ENCODE measurements around the gene CXCL12. TPM values are rescaled to one million over a fixed set of nuclear protein-coding genes. Genes with fewer than 3 reads are reported as not detected.

The CXCL12 gene
- total RNA-seq, 1 donor from 2014 or later: 83.5 TPM

GRCh38 chr10:44402465-44403195 is 17.7 kb upstream of the CXCL12 start:
- peaks cover 0 to 4% (median 4%) of the 10 kb centered on the region in 3 donors for H3K27me3 ChIP-seq (ENCODE audit: control insufficient read depth in 3 of 3, insufficient read depth in 3 of 3, low read length in 3 of 3)
- H3K4me1 ChIP-seq (ENCODE audit: control insufficient read depth in 3 of 3, insufficient read depth in 3 of 3, low read length in 3 of 3): no peaks in the 10 kb centered on the region
- no peak overlapping the region for H3K27ac ChIP-seq (ENCODE audit: low read depth, low read length)
- no peaks in the 10 kb centered on the region for H3K9me3 ChIP-seq (ENCODE audit: control insufficient read depth in 3 of 3, low read length in 3 of 3)
- no peak overlapping the region for H3K9ac ChIP-seq (ENCODE audit: low read depth in 1 of 3, low read length in 3 of 3)
- H3K36me3 ChIP-seq (ENCODE audit: control insufficient read depth in 3 of 3, insufficient read depth in 3 of 3, low read length in 3 of 3): no peaks in the 10 kb centered on the region
- no peak overlapping the region for H3K4me3 ChIP-seq (ENCODE audit: low read length in 3 of 3)

DNA sequence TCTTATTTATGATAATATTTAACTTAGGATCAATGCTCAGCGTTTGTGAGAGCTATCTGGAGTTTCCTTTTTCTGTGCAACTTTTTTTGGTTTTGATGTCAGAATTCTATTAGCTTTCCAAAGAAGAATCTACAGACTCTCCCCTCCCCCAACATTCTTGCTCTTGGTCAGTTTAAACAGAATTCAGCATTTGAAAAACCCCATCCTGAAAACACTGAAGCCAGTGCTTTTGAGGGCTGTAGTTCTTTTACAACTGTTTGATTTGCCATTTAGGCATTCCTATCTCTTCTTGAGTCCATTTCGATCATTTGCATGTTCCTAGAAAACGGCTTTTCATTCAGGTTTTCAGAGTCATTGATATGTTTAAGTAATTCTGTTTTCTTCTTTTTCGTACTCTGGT is 15.6 kb upstream of the CXCL12 start:
- Histone ChIP-seq H3K27ac (ENCODE audit: low read depth, low read length) (no peak overlapping the region), H3K4me1 (ENCODE audit: control insufficient read depth in 3 of 3, insufficient read depth in 3 of 3, low read length in 3 of 3) (no peaks in the 10 kb centered on the region), H3K9me3 (ENCODE audit: control insufficient read depth in 3 of 3, low read length in 3 of 3) (no peaks in the 10 kb centered on the region), H3K27me3 (ENCODE audit: control insufficient read depth in 3 of 3, insufficient read depth in 3 of 3, low read length in 3 of 3) (peaks cover 0 to 13% (median 4%) of the 10 kb centered on the region in 3 donors), H3K4me3 (ENCODE audit: low read length in 3 of 3) (no peak overlapping the region), H3K9ac (ENCODE audit: low read depth in 1 of 3, low read length in 3 of 3) (no peak overlapping the region), H3K36me3 (ENCODE audit: control insufficient read depth in 3 of 3, insufficient read depth in 3 of 3, low read length in 3 of 3) (no peaks in the 10 kb centered on the region)

- Histone ChIP-seq H3K9ac (ENCODE audit: low read depth in 1 of 3, low read length in 3 of 3) (no peak overlapping the region), H3K36me3 (ENCODE audit: control insufficient read depth in 3 of 3, insufficient read depth in 3 of 3, low read length in 3 of 3) (no peaks in the 10 kb centered on the region), H3K9me3 (ENCODE audit: control insufficient read depth in 3 of 3, low read length in 3 of 3) (no peaks in the 10 kb centered on the region), H3K4me3 (ENCODE audit: low read length in 3 of 3) (no peak overlapping the region), H3K27ac (ENCODE audit: low read depth, low read length) (no peak overlapping the region), H3K27me3 (ENCODE audit: control insufficient read depth in 3 of 3, insufficient read depth in 3 of 3, low read length in 3 of 3) (peaks cover 0 to 17% (median 9%) of the 10 kb centered on the region in 3 donors), H3K4me1 (ENCODE audit: control insufficient read depth in 3 of 3, insufficient read depth in 3 of 3, low read length in 3 of 3) (no peaks in the 10 kb centered on the region)
Observed at GRCh38 chr10:44399659-44400451, 15.0 kb upstream of the CXCL12 start.

GRCh38 chr10:44398747-44399658 is 14.1 kb upstream of the CXCL12 start:
- Histone ChIP-seq H3K4me3 (ENCODE audit: low read length in 3 of 3) (no peak overlapping the region), H3K27ac (ENCODE audit: low read depth, low read length) (no peak overlapping the region), H3K36me3 (ENCODE audit: control insufficient read depth in 3 of 3, insufficient read depth in 3 of 3, low read length in 3 of 3) (no peaks in the 10 kb centered on the region), H3K4me1 (ENCODE audit: control insufficient read depth in 3 of 3, insufficient read depth in 3 of 3, low read length in 3 of 3) (no peaks in the 10 kb centered on the region), H3K9me3 (ENCODE audit: control insufficient read depth in 3 of 3, low read length in 3 of 3) (no peaks in the 10 kb centered on the region), H3K27me3 (ENCODE audit: control insufficient read depth in 3 of 3, insufficient read depth in 3 of 3, low read length in 3 of 3) (peaks cover 0 to 17% (median 9%) of the 10 kb centered on the region in 3 donors), H3K9ac (ENCODE audit: low read depth in 1 of 3, low read length in 3 of 3) (no peak overlapping the region)

- no peak overlapping the region for H3K27ac ChIP-seq (ENCODE audit: low read depth, low read length)
- no peaks in the 10 kb centered on the region for H3K4me1 ChIP-seq (ENCODE audit: control insufficient read depth in 3 of 3, insufficient read depth in 3 of 3, low read length in 3 of 3)
- no peaks in the 10 kb centered on the region for H3K9me3 ChIP-seq (ENCODE audit: control insufficient read depth in 3 of 3, low read length in 3 of 3)
- no peak overlapping the region for H3K9ac ChIP-seq (ENCODE audit: low read depth in 1 of 3, low read length in 3 of 3)
- H3K27me3 ChIP-seq (ENCODE audit: control insufficient read depth in 3 of 3, insufficient read depth in 3 of 3, low read length in 3 of 3): peaks cover 0 to 19% (median 12%) of the 10 kb centered on the region in 3 donors
- no peaks in the 10 kb centered on the region for H3K36me3 ChIP-seq (ENCODE audit: control insufficient read depth in 3 of 3, insufficient read depth in 3 of 3, low read length in 3 of 3)
- H3K4me3 ChIP-seq (ENCODE audit: low read length in 3 of 3): no peak overlapping the region
Observed at GRCh38 chr10:44398271-44398670, 13.4 kb upstream of the CXCL12 start.

GRCh38 chr10:44397476-44398225 is 12.8 kb upstream of the CXCL12 start:
- Histone ChIP-seq H3K4me3 (ENCODE audit: low read length in 3 of 3) (no peak overlapping the region), H3K27ac (ENCODE audit: low read depth, low read length) (no peak overlapping the region), H3K4me1 (ENCODE audit: control insufficient read depth in 3 of 3, insufficient read depth in 3 of 3, low read length in 3 of 3) (no peaks in the 10 kb centered on the region), H3K9me3 (ENCODE audit: control insufficient read depth in 3 of 3, low read length in 3 of 3) (no peaks in the 10 kb centered on the region), H3K36me3 (ENCODE audit: control insufficient read depth in 3 of 3, insufficient read depth in 3 of 3, low read length in 3 of 3) (no peaks in the 10 kb centered on the region), H3K9ac (ENCODE audit: low read depth in 1 of 3, low read length in 3 of 3) (no peak overlapping the region), H3K27me3 (ENCODE audit: control insufficient read depth in 3 of 3, insufficient read depth in 3 of 3, low read length in 3 of 3) (peaks cover 0 to 20% (median 12%) of the 10 kb centered on the region in 3 donors)

GRCh38 chr10:44396671-44397191 is 11.8 kb upstream of the CXCL12 start:
- Histone ChIP-seq H3K9me3 (ENCODE audit: control insufficient read depth in 3 of 3, low read length in 3 of 3) (no peaks in the 10 kb centered on the region), H3K4me1 (ENCODE audit: control insufficient read depth in 3 of 3, insufficient read depth in 3 of 3, low read length in 3 of 3) (no peaks in the 10 kb centered on the region), H3K27ac (ENCODE audit: low read depth, low read length) (no peak overlapping the region), H3K4me3 (ENCODE audit: low read length in 3 of 3) (no peak overlapping the region), H3K27me3 (ENCODE audit: control insufficient read depth in 3 of 3, insufficient read depth in 3 of 3, low read length in 3 of 3) (peaks cover 0 to 20% (median 12%) of the 10 kb centered on the region in 3 donors), H3K36me3 (ENCODE audit: control insufficient read depth in 3 of 3, insufficient read depth in 3 of 3, low read length in 3 of 3) (no peaks in the 10 kb centered on the region), H3K9ac (ENCODE audit: low read depth in 1 of 3, low read length in 3 of 3) (no peak overlapping the region)

DNA sequence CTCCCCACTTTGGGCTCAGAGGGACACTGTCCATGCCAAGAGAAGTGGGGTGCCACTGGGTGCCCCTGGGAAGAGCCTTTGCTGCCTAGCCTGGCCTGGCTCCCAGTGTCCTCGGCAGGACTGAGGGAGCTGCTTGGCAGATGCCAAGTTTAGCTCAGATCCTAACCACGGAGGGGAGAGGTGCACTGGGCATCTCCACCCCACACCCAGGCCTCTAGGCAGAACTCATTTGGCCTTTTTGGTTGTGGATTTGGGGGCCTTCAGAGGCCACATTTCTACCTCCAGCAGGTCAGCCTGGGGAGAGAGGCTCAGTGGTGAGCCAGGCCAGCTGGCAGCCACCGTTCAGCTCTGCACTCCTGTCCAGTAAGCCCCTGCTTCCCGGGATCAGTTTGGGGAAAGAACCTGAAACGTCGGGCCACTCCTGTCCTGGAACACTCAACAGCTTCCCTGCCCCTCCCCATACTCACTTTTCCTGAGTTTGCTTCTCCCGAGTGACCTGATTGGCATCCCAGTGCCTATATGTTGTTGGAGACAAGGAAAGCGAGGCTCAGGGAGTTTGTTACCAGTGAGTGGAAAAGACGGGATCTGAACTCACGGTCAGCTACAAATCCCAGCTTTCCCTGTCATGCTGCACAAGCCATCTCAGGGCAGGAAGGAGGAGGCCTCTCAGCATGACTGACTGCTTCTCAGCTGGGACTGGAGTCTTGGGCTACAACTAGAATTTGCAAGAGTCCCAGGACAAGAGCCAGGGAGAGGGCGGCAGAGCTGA is 11.2 kb upstream of the CXCL12 start:
- H3K4me1 ChIP-seq (ENCODE audit: control insufficient read depth in 3 of 3, insufficient read depth in 3 of 3, low read length in 3 of 3): no peaks in the 10 kb centered on the region
- H3K9ac ChIP-seq (ENCODE audit: low read depth in 1 of 3, low read length in 3 of 3): no peak overlapping the region
- H3K36me3 ChIP-seq (ENCODE audit: control insufficient read depth in 3 of 3, insufficient read depth in 3 of 3, low read length in 3 of 3): no peaks in the 10 kb centered on the region
- H3K27me3 ChIP-seq (ENCODE audit: control insufficient read depth in 3 of 3, insufficient read depth in 3 of 3, low read length in 3 of 3): peaks cover 0 to 20% (median 12%) of the 10 kb centered on the region in 3 donors
- H3K4me3 ChIP-seq (ENCODE audit: low read length in 3 of 3): no peak overlapping the region
- H3K9me3 ChIP-seq (ENCODE audit: control insufficient read depth in 3 of 3, low read length in 3 of 3): no peaks in the 10 kb centered on the region
- H3K27ac ChIP-seq (ENCODE audit: low read depth, low read length): no peak overlapping the region

Data from skeletal muscle tissue (tissue), 4 donors.